Measurements from ENCODE around the gene VAV2.

Gene VAV2

DNA sequence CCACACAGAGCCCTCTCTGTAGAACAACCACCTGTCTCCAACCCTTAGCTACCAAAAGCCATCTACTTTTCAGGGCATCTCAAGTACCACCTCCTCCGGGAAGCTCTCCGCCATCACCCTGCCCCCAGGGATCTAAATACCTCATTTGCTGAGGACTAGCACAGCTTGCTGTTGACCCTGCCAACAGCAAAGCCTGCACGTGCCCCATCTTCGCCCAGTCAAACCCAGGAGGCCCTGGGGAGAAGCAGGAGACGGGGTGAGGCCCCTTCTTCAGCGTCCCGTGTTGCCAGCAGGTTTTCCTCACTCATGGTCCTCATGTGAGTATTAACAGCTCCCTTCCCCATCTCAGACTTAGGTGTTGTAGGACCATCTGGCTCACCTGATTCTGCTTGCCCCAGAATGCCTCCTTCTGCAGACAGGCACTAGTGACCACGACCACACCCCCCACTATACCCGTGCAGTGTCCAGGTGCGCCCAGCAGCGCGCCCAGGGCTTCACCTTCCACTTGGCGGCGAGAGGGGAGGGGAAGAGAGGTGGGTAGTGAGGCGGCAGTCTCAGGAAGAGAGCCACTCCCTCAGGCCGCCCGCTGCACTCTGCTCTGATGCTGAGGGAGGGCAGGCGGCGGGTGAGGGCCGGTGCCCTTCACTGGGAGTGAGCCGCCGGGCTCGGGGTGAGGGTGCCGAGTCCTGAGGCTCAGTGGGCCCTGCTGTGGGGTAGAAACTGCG lies 11.1 kb downstream of the VAV2 start:
- no peak for DNase-seq (ENCODE audit: low read depth in 2 of 2)

DNA sequence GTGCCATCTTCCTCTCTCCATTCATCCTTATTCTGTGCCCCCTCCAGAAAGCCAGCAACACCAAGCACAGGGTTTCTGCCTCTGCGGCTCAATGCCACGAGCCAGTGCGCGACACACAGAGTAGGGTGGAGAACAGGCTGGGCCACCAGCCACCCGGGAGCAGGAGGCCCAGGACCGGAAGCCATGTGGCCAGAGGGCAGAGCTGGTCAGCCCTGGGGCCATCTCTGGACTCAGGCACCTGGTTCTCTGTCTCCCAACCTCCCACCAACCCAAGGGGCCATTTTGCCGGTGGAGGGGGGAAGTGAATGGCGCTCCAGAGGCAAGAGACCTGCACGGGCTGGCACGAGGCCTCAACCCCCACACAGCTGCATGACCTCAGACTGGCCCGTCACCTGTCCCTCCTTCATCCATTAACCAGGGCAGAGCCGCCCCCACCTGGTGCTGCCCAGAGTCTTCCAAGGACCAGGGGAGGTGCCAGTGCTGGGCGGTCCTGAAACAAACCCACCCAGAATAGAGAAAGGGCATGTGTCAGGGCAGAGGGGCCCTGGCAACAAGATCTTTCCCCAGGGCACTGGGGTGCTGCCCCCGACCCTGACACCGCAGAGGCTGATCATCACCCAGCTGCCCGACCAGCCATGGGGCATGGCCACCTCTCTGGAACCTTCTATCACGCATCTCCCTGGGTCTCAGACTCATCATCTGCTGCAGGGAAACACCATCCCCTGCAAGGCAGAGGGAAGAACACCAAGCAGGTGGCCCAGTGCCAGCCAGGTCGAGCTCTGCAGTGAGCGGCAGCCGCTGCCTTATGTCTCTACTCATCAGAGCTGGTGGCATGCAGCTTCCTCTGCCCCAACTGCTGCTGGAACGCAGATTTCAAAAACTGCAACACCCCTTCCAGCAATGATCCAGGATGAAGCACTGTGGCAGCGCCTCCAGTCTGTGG lies 11.9 kb downstream of the VAV2 start:
- no peak for DNase-seq (ENCODE audit: low read depth in 2 of 2)

DNA sequence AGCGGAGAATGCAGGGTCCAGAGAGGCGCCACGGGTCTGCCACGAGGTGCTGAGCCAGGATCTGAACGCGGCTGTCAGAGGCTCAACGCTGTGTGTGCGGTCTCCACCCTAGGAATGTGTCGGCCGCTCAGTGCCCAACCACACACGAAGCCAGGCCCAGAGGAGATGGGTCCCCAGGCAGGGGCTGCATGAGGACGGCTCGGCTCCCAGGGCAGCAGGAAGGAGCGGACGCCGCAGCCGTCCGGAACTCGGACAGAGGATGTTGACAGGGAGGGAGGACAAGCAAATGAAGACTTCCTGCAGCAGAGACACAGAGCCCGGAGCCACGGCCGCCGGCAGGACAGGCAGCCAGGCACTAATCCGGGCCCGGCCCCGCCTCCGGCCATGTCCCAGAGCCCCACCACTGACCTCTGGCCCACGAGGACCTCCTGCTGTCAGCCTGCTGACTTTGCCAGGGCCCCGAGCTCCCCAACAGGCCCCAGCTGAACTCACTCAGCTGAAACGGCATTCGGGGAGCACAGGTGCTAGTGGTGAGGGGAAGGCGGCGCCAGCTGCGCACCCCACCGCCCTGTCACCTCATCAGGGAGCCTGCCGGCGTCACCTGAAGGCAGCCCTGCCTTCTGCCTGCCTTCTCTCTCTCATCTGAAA lies 12.7 kb downstream of the VAV2 start:
- DNase-seq (ENCODE audit: low read depth in 2 of 2) = no peak

DNA sequence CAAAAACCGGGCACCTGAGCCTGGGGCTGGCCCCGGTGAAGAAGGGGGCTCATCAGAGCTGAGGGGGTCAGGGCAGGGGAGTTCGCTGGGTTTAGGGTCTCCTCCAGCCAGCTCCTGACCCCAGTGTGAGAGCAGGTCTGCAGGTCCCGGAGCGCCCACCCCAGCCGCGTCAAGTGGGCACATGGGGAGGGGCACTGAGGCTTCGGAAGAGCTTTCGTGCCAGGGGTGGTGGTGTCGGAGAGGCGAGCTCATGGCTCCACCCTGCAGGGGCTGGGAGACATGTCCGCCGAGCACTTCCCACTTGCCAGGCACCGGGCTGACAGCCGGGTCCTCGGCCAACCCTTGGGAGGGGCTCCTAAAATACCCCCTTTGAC lies 13.2 kb downstream of the VAV2 start:
- no peak for DNase-seq (ENCODE audit: low read depth in 2 of 2)

DNA sequence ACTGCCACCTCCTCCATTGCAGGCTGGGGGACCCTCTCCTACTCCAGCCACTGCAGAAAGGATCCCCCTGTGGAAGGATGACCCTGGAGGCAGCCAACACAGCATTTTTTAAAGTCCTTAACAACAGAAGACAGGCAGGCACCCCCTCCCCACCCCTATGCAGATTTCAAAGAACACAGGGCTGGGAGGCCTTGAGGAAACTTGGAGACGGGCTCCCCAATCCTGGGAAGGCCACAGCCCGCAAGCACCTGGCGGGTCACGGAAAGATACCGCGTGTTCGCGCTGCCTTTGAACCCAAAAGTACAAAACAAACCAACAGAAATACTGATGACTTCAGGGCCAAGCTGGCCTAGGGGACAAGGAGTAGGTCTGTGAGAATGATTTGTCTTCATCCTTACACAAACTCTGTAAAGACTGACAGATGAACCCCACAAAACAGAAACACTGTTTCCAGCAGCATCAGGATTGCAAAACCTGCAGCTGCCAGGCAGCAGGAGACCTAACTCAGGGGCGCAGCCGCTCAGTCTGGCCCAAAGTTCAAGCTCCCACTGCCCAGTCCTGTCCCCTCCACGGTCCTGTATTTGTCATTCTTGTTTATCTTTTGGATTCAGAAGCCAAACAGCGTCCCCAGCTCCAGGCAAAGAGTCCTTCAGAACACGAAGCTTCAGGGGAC lies 13.8 kb downstream of the VAV2 start:
- DNase-seq (ENCODE audit: low read depth in 2 of 2) = no peak

DNA sequence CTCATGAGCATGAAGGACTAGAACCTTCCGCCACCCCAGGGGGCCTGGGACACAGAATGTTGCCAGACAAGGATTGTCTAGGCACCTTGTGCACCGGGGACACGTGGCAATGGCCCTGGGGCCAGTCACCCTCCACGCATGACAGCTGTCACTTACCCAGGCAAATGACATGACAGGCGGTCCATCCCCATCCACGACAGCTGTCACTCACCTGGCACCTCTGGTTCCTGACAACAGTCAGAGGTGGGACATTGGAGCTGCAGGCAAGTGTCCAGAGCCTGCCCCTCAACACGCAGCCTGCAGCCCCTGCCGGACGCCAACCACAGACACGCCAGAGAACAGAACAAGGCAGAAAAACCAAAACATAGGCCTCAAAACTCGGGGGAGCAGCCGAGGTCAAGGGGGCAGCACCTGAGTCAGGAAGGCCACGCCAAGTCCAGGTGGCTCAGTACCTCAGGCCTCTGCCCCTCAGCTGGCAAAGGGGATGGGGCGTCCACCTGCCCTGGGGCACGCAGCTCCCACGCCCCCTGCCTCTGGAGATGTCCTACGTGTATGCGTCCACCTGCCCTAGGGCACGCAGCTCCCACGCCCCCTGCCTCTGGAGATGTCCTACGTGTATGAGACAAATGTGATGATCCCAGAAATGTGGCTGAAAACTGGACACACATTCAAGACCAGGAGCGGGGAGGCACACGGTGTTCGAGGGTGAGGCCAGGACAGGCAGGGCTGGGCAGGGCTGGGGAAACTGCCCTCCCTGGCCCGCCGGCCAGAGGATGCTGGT lies 14.5 kb downstream of the VAV2 start:
- DNase-seq (ENCODE audit: low read depth in 2 of 2) = no peak

DNA sequence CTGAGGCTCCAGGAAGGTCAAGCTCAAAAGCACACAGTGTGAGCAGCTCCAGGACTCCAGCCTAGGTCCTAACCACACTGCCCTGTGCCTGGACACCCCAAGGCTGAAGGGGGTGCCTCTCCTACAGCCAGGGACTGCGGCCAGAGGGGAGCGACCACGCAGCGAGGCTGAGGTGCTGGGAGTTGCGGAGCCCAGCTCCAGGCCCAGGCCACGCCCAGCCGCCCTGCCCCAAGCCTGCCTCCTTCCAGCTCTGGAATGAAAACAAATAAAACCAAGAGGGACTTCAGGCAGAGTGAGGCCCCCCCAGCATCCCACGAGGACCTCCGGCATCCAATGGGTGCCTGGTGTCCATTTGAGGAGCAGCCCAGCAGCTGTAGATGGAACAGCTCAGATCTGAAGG lies 15.2 kb downstream of the VAV2 start:
- no peak for DNase-seq (ENCODE audit: low read depth in 2 of 2)

DNA sequence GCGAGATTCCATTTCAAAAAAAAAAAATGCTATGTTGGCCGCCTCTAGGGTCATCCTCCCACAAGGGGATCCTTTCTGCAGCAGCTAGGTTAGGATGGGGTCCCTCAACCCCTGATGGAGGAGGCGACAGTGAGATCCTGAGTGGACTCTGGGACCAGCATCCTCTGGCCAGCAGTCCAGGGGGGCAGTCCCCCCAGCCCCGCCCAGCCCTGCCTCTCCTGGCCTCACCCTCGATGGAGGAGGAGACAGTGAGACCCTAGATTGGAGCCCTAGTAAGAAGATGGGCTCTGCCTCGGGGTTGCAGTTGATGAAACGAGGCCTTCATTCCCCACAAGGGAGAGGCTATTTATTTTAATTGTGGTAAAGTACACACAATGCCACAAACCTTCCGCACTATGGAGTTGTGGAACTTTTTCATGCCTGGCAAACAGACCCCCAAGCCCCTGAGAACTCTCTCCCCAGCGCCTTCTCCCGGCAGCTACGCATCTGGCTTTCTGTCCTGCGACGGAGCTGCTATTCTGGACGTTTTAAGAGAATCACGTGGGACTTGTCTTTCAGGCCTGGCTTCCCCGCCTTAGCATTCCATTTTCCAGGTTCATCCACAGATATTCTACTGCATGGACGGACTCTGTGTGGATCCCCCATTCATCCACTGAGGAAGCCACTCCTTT lies 15.8 kb downstream of the VAV2 start:
- DNase-seq (ENCODE audit: low read depth in 2 of 2) = no peak

DNA sequence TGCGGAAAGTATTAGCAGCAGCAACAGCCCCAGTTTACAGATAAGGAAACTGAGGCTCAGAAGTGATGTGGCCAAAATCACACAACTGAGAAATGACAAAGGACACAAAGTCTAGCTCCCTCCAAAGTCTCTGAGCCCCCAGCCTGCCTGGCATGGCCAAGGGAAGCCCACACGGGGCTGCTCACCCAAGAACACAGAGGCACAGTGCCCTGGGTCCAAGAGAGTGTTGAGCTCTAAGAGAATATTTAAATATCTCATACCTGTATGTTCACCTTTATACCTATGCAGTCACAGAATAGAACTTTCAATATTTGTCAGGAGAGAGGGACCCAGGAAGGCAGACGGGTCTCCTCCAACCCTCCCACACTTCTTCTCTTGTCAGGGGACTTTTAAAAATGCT lies 16.6 kb downstream of the VAV2 start:
- no peak for DNase-seq (ENCODE audit: low read depth in 2 of 2)

DNA sequence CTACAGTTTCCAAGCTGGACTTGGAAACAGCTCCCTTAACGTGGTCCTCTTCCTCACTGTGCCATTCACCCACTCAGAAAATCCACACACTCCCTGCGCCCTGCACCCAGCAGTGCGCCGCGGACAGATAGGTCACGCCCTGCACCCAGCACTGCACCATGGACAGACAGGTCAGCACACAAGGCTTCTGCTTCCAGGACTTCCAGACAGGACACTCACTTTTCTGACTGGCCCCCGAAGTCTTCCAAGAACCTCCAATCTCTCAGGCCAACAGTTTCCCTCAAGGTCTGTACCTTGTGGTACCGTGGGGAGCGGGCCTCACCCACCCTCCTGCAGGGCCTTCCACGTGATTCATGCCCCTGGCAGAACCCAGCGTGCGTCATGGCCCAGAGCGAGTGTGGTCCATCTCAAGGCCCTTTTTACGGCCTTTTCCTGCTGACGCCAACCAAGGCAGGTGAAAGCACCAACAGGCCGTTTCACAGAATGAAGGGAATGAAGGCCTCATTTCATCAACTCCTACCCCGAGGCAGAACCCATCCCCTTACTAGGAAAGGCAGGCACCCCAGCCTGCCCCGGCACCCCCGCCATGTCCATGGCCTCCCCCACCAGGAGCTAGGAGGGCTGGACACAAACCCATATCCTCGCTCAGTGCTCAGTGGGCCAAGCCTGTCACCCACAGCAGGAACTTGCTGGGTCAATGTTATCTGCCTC lies 17.3 kb downstream of the VAV2 start:
- DNase-seq (ENCODE audit: low read depth in 2 of 2) = no peak

DNA sequence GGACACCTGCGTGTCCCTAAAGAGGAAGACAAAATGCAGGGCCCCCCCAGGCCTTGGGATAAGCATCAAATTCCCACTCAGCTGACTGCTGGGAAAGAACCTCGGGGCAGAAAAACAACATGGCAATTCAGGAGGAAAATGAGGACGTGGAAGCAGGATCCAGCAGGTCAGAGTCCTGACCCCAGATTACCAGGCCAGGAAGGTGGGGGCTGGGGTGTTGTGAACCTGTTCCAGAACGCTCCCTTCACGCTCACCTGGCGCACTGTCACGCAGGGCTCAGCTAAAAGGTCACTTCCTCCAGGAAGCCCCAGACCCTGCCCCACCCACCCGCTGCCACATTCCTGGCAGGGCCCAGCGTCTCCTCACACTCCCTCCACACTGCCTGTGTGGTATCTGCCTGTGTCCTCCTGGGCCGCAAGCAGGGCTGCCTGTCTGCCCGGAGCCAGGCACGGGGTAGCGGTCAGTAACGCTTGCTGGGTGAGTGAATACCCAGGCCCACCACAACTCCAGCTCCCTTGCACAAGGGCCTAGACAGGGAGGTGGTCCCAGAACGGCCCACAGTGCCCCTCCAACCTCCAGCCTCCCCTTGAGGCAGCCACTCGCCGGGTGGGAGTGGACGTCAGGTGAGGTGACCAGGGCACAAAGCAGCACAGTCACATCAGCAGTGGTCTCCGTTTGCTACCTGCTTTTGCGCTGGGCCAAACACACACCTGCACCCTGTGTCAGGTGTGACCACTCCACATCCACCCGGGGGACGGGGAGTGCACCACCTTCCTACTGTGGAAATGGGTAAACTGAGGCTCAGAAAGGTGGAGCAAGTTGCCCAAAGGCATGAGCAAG lies 18.1 kb downstream of the VAV2 start:
- DNase-seq (ENCODE audit: low read depth in 2 of 2) = no peak

DNA sequence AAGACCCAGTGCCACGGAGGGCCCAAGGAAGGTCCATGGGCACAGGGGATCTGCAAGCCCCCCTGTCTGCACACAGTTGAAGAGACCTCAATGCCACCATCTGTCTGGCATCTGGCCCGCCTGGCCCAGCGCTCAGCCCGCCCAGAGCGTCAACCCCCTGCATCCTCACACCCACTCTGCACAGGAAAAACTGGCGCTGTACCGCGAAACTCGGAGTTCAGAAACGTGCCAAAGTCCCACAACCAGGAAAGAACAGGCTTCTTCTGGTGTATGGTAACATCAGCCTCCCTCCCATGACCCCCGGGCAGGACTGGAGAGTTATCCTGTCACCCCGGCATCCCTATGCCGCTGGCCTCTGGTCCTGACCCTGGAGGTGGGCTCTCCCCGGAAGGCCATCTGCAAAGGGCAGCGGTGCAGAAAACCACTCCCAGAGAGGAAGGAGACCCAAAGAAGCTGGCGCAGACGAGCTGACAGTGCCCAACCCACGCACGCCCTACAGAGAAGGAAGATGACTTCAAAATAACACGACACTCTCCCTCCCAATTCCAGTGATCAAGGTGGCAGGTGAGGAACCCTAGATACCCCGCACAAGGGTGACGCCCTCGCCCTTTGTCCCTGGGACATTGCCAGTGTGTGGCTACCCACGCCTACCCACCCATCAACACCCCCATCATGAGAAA lies 18.9 kb downstream of the VAV2 start:
- no peak for DNase-seq (ENCODE audit: low read depth in 2 of 2)

DNA sequence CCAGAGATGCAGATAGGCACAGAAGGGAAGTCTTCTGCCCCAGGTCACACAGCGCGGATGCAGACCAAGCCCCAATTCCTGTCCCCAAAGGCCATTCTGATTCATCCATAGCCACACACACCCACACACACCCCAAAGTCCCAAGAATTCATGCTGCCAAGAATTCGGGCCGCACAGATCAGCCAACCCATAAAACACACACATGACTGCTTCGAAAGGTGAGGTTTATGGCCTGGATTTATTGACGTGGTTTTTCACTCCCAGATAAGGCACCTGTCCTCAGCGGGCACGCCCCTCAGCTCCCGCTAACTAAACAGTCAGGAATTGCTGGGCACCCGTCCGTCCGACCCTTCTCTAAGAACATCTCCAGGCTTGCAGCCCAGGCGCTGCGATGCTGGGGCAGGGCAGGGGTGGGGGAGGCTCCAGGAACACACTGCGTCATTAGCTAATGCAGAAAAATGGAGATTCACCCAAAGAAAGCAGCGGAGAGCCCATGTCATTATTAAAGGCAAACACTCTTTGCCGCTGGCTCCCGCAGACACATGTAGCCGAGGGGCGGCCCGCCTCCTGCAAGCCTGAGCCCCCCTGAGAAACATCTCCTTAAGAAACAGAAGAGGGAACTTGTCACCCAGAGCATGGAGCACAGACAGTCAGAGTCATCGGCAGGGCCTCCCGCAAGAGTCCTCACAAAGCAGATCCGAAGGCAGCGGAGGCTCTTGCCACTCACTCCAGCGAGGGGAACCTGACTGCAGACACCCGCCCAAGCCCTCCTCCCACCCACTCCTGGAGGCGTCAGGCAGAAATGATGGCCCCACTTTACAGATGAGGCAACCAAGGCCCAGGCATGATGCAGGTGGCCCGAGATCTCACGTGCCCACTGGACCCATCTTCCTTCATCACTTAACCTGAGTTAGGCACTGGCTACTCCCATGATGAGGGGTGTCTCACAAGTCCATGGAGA lies 19.9 kb downstream of the VAV2 start:
- DNase-seq (ENCODE audit: low read depth in 2 of 2) = no peak

DNA sequence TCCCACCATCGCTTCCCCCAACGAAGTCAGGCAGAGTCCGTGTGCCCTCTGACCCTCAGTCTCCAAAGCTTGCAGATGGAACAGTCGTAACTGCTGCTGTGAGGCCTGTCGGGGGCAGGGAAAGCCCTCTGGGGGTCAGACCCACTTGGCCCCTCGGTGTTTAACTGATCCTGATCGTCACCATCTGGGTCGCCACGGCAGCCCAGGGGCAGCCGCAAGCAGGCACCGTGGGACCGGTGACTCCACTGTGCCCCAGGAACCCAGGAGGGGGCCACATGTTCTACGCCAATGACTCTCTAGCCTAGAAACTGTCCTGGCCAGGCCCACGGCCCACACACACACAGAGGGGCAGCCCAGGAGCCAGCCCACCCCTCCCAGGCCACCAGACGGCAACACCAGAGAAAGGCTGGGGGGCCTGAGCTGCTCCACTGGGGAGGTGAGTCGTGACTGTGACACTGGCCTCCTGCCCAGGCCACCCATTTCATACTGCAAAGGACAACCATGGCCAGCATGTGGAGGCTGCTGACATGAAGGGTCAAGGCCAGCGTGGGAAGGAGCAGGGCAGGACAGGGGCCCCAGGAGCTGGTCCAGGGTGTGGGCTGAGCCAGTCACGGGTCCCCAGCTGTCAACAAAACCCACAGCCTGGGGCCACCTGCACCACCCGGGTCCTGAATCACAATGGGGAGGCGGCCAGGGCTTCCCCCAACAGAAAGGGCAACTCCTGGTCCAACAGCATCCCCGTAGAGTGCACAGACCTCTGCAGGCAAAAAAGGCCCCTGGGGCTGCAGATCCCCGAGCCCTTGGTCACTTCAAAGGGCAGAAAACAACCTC lies 20.8 kb downstream of the VAV2 start:
- no peak for DNase-seq (ENCODE audit: low read depth in 2 of 2)

DNA sequence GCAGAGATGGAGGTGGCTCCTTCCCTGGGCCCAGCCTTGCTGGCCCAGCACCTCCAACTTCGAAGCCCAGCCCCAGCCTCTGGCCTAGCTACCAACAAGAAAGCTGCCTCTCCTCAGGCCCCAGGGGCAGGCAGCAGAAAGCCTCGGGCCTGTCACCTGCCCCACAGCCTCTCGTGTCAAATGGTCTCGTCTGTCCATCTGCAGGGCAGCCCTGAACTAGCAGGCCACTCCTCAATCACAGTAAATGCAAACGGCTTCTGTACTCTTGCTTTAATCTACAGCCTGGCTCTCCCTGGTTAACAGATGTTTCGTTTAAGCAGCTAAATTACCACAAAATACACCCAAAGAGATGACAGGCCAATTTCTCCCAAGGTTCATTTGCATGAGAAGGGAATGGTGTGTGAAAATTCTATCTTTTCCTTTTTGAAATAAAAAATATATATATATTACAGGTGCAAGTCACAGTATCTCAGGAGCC lies 21.5 kb downstream of the VAV2 start:
- no peak for DNase-seq (ENCODE audit: low read depth in 2 of 2)

Data from stimulated activated CD8-positive, alpha-beta memory T cell treated with anti-CD3 and anti-CD28 coated beads, Interleukin-2, amount 100 ng/mL, for 1 hour (primary cell).